DLD1 (cell line): ENCODE measurements around the gene AGO3.

Experiments used
- in situ Hi-C: cut with HindIII; loops from 2 replicates; pipeline ENCODE4 v1.10.0; 2017; ENCODE audit warnings: low sequenced_read_pairs

AGO3 gene

GRCh38 chr1:36080801-36081200, 149.9 kb downstream of the AGO3 start:
- in situ Hi-C loops = no loop called here

- in situ Hi-C loops = no loop called here
These were observed 151.1 kb downstream of the AGO3 start for GRCh38 chr1:36081926-36082485.

GRCh38 chr1:36083219-36083618, 152.3 kb downstream of the AGO3 start:
- in situ Hi-C loops = no loop called here

DNA sequence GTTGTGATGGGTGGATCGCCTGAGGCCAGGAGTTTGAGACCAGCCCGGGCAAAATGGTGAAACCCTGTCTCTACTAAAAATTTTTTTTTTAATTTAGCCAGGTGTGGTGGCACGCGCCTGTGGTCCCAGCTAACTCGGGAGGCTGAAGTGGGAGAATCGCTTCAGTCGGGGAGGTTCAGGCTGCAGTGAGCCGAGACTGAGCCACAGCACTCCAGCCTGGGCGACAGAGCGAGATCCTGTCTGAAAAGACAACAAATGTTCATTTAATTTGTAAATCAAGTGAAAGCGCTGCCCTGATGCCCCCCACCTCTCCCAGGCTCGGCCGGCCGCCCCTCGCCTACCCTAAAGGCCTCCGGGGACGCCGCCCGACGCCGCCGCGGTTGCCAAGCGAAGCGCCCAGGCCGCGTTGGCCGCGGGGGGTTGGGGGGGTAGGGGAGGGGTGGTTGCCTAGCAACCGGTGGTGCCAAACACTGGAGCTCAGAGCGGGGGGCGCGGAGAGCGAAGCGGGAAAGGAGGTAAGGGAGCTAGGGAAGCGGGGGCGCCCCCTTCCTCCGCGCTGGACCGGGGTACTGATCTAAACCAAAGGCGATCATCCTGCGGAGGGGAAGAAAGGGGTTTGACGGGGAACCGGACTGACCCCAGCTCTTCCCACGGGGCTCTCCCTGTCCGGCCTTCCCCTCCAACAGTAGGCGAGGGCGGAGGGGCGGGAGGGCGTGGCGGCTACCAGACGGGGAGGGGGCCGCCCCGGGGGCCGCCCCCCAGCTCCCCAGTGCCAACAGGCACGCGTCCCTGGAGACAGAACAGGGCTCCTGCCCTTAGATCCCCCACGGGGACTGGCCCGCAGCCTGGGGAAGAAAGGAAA, 153.0 kb downstream of the AGO3 start, which contains the start of gene TEKT2:
Gene TEKT2 (plus strand): TSS at position 460 of the 862 bp plus-strand sequence. CDS start 828 bp downstream, outside the sequence.
- in situ Hi-C loops = no loop called here

- in situ Hi-C loops = no loop called here
These were observed 153.7 kb downstream of the AGO3 start for GRCh38 chr1:36084497-36085115.

DNA sequence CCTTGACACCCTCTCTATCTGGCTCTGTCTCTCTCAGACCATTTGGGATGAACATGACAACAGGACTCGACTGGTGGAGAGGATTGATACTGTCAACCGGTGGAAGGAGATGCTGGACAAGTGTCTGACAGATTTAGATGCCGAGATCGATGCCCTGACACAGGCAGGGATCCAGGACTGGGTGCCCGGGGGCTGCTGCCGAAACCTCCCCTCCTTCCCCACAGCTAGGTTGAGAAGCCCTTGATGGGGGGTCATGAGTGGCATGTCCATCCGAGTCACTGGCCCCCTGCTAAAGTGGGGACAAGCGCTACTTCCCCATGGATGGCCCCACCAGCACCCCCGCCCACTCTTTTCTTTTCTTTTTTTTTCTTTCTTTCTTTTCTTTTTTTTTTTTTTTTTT, 154.2 kb downstream of the AGO3 start:
- in situ Hi-C loops = no loop called here

DNA sequence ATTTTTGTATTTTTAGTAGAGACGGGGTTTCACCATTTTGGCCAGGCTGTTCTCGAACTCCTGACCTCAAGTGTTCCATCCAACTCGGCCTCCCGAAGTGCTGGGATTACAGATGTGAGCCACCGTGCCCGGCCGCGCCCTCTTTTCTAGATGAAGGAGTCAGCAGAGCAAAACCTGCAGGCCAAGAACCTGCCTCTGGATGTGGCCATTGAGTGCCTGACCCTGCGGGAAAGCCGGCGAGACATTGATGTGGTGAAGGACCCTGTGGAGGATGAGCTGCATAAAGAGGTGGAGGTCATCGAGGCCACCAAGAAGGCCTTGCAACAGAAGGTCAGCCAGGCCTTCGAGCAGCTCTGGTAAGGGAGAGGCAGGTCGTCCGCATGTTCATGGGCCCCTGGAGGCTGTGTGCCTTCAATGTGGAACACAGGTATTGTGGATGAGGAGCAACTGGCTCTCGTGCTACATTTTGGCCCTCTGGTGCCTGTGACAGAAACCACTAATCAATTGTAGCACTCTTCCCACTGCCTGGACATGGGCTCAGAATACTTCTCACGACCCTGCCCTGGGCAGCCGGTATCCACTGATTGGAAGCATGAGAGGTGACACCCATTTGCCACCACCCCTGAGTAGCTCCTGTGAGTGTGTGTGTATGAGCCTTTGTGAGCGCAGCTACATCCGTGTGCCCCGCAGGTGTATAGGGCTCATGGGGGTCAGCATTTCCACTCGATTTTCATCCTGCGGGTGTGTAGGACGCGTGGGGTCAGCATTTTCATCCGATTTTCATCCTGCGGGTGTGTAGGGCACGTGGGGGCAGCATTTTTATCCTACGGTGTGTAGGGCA, 155.0 kb downstream of the AGO3 start:
- in situ Hi-C loops = no loop called here

DNA sequence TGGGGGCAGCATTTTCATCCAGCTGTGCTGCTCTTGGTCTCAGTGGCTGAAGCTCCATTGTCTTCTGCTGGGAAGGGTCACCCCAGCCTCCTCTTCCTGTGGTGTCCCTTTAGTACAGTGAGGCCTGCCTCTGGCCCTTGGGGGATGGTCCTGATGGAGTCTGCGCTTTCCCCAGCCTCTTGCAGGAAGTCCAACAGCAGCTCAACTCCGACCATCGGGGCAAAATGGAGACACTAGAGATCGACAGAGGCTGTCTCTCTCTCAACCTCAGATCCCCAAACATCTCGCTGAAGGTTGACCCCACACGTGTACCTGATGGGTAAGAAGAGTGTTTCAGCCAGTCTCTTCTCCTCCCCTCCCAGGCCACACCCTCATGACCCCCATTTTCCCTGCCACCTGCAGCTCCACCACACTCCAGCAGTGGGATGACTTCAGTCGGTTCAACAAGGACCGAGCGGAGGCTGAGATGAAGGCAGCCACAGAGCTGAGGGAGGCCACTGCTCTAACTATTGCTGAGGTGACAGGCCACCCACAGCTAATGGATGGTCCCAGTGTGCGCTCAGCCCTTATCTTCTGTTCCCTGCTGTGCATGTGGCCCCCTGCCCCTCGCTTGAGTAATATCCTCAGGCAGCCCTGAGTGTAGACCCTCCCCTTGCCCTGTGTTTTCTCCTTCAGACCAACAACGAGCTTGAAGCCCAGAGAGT, 155.8 kb downstream of the AGO3 start:
- in situ Hi-C loops = no loop called here

DNA sequence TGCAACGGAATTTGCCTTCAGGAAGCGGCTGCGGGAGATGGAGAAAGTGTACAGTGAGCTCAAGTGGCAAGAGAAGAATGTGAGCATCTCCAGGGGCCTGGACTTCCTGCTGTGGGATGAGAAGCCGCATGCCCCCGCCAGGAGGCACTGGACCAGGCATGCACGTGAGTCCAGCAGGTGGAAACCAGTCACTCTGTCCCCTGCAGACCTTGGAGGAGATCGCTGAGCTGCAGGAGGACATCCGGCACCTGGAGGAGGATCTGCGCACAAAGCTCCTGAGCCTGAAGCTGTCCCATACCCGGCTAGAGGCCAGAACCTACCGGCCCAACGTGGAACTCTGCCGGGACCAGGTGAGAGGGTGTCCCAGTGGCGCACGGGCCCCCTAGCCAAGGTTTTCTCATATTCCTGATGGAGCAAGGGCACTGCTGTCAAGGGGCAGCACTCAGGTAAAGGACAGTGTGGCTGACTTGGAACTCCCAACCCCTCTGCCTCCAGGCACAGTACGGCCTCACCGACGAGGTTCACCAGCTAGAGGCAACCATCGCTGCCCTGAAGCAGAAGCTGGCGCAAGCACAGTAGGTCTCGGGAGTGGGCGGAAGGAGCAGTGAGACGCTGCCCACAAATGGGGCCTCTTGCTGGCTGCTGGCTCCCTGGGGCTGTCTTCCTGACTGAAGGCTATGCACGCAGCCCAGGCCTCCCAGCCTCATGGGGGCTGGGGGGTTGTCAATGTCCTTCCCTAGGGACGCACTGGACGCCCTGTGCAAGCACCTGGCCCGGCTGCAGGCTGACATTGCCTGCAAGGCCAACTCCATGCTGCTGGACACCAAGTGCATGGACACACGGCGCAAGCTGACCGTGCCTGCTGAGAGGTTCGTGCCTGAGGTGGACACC, 156.6 kb downstream of the AGO3 start:
- in situ Hi-C loops = no loop called here

- in situ Hi-C loops = no loop called here
These were observed 157.3 kb downstream of the AGO3 start for GRCh38 chr1:36088265-36088576.

DNA sequence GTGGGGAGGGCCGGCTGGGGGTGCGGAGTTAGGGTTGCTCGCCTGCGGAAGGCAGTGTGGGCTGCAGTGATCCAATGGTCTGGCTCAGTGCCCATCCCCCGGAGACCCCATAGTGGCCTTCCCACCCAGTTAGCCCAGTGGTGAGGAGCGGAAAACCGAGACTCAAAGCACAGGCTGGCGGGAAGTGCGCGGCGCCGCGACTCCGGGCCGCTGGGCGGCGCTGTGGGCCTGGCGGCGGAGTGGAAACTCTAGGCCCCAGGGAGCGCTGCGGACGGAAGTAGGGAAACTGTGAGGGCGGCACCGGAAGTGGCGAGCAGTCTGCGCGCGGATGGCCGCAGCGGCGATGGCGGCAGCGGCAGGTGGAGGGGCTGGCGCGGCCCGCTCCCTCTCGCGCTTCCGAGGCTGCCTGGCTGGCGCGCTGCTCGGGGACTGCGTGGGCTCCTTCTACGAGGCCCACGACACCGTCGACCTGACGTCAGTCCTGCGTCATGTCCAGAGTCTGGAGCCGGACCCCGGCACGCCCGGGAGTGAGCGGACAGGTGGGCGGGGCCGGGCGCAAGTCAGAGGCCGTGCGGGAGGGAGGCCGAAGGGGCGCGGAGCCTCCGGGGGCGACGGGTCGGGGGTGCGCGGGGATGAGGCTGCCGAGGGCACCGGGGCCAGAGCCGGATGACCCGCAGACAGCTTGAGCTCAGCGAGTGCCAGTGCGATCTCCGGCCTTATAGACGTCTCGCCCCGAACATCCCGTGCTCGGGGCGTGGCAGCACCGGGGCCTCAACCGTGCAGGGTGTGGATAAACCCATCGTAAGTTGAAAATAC, 157.9 kb downstream of the AGO3 start, which contains the start of gene ADPRS:
Gene ADPRS (plus strand): TSS at position 316 of the 816 bp plus-strand sequence. CDS start 13 bp downstream, at position 329.
- in situ Hi-C loops = no loop called here

GRCh38 chr1:36089393-36090121, 158.7 kb downstream of the AGO3 start:
- in situ Hi-C loops = no loop called here

- in situ Hi-C loops = no loop called here
These were observed 160.2 kb downstream of the AGO3 start for GRCh38 chr1:36091141-36091540.

DNA sequence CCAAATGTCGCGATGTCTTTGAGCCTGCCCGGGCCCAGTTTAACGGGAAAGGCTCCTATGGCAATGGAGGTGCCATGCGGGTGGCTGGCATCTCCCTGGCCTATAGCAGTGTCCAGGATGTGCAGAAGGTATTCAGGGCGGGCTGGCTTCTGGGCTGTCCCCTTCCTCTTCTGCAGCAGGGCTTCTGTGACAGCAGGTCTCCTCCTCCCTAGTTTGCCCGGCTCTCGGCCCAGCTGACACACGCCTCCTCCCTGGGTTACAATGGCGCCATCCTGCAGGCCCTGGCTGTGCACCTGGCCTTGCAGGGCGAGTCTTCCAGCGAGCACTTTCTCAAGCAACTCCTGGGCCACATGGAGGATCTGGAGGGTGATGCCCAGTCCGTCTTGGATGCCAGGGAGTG, 160.8 kb downstream of the AGO3 start:
- in situ Hi-C loops = no loop called here

- in situ Hi-C loops = no loop called here
These were observed 161.4 kb downstream of the AGO3 start for GRCh38 chr1:36092166-36092797.

- in situ Hi-C loops = no loop called here
These were observed 161.9 kb downstream of the AGO3 start for GRCh38 chr1:36092798-36093185.

GRCh38 chr1:36093226-36093625, 162.3 kb downstream of the AGO3 start:
- in situ Hi-C loops = no loop called here

DNA sequence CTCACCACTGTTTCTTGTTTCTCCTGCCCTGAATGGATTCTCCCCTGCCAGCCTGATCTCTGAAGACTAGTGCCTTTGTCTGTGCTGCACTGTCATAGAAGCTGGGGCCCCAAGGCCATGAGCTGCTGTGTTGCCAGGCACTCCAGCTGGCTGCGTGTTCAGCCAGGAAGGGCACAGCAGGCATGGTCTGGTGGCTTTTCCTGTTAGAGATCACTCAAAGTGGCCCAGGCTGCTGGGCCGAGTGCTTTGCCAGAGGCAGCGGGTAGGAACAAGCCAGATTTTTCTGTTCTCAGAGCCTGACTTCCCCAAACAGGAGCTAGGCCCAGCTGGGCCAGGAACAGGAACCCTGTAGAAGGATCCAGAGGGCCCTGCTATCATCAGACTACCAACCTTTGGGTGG, 163.0 kb downstream of the AGO3 start:
- in situ Hi-C loops = no loop called here
